Measurements from ENCODE around the gene CLDN19. TPM values are rescaled to one million over a fixed set of nuclear protein-coding genes. Genes with fewer than 3 reads are reported as not detected.

The CLDN19 gene
- total RNA-seq, 1 donor from 2014 or later, result 1.6 TPM

GRCh38 chr1:42690477-42691156 lies 49.4 kb downstream of the CLDN19 start:
- Histone ChIP-seq H3K27ac (ENCODE audit: low read depth, low read length) (no peak overlapping the region), H3K36me3 (ENCODE audit: control insufficient read depth in 3 of 3, insufficient read depth in 3 of 3, low read length in 3 of 3) (no peaks in the 10 kb centered on the region), H3K4me3 (ENCODE audit: low read length in 3 of 3) (no peak overlapping the region), H3K4me1 (ENCODE audit: control insufficient read depth in 3 of 3, insufficient read depth in 3 of 3, low read length in 3 of 3) (peaks cover 15 to 46% (median 32%) of the 10 kb centered on the region in 3 donors), H3K27me3 (ENCODE audit: control insufficient read depth in 3 of 3, insufficient read depth in 3 of 3, low read length in 3 of 3) (no peaks in the 10 kb centered on the region), H3K9me3 (ENCODE audit: control insufficient read depth in 3 of 3, low read length in 3 of 3) (no peaks in the 10 kb centered on the region), H3K9ac (ENCODE audit: low read depth in 1 of 3, low read length in 3 of 3) (no peak overlapping the region)

- no peaks in the 10 kb centered on the region for H3K9me3 ChIP-seq (ENCODE audit: control insufficient read depth in 3 of 3, low read length in 3 of 3)
- peaks cover 0 to under 1% (median 0%) of the 10 kb centered on the region in 3 donors for H3K36me3 ChIP-seq (ENCODE audit: control insufficient read depth in 3 of 3, insufficient read depth in 3 of 3, low read length in 3 of 3)
- H3K27me3 ChIP-seq (ENCODE audit: control insufficient read depth in 3 of 3, insufficient read depth in 3 of 3, low read length in 3 of 3), result no peaks in the 10 kb centered on the region
- no peak overlapping the region for H3K9ac ChIP-seq (ENCODE audit: low read depth in 1 of 3, low read length in 3 of 3)
- H3K27ac ChIP-seq (ENCODE audit: low read depth, low read length), result no peak overlapping the region
- H3K4me3 ChIP-seq (ENCODE audit: low read length in 3 of 3), result no peak overlapping the region
- H3K4me1 ChIP-seq (ENCODE audit: control insufficient read depth in 3 of 3, insufficient read depth in 3 of 3, low read length in 3 of 3), result peaks cover 19 to 52% (median 39%) of the 10 kb centered on the region in 3 donors
Observed at GRCh38 chr1:42689912-42690311, 50.1 kb downstream of the CLDN19 start.

- H3K9ac ChIP-seq (ENCODE audit: low read depth in 1 of 3, low read length in 3 of 3), result no peak overlapping the region
- peaks cover 0 to 8% (median 5%) of the 10 kb centered on the region in 3 donors for H3K36me3 ChIP-seq (ENCODE audit: control insufficient read depth in 3 of 3, insufficient read depth in 3 of 3, low read length in 3 of 3)
- no peak overlapping the region for H3K27ac ChIP-seq (ENCODE audit: low read depth, low read length)
- no peaks in the 10 kb centered on the region for H3K27me3 ChIP-seq (ENCODE audit: control insufficient read depth in 3 of 3, insufficient read depth in 3 of 3, low read length in 3 of 3)
- no peak overlapping the region for H3K4me3 ChIP-seq (ENCODE audit: low read length in 3 of 3)
- no peaks in the 10 kb centered on the region for H3K9me3 ChIP-seq (ENCODE audit: control insufficient read depth in 3 of 3, low read length in 3 of 3)
- peaks cover 36 to 54% (median 54%) of the 10 kb centered on the region in 3 donors for H3K4me1 ChIP-seq (ENCODE audit: control insufficient read depth in 3 of 3, insufficient read depth in 3 of 3, low read length in 3 of 3)
Observed at GRCh38 chr1:42686418-42686817, 53.6 kb downstream of the CLDN19 start.

GRCh38 chr1:42684139-42684538 lies 55.9 kb downstream of the CLDN19 start:
- no peak overlapping the region for H3K27ac ChIP-seq (ENCODE audit: low read depth, low read length)
- H3K4me3 ChIP-seq (ENCODE audit: low read length in 3 of 3), result peak overlapping the region; percentile 53 to 76 (median 54)
- no peaks in the 10 kb centered on the region for H3K9me3 ChIP-seq (ENCODE audit: control insufficient read depth in 3 of 3, low read length in 3 of 3)
- H3K4me1 ChIP-seq (ENCODE audit: control insufficient read depth in 3 of 3, insufficient read depth in 3 of 3, low read length in 3 of 3), result peaks cover 42 to 66% (median 55%) of the 10 kb centered on the region in 3 donors
- peak overlapping the region in 1 of 3 donors; percentile 15 for H3K9ac ChIP-seq (ENCODE audit: low read depth in 1 of 3, low read length in 3 of 3)
- no peaks in the 10 kb centered on the region for H3K27me3 ChIP-seq (ENCODE audit: control insufficient read depth in 3 of 3, insufficient read depth in 3 of 3, low read length in 3 of 3)
- peaks cover 0 to 8% (median 5%) of the 10 kb centered on the region in 3 donors for H3K36me3 ChIP-seq (ENCODE audit: control insufficient read depth in 3 of 3, insufficient read depth in 3 of 3, low read length in 3 of 3)

Other genes with a start within 250 kb of the CLDN19 start
- 23.5 TPM for gene PPIH, start 81.8 kb downstream of the CLDN19 start, total RNA-seq
- 403 TPM for gene YBX1, start 57.8 kb downstream of the CLDN19 start, total RNA-seq
- 50.6 TPM for gene P3H1, start 26.8 kb upstream of the CLDN19 start, total RNA-seq
- gene C1orf50, start 27.0 kb upstream of the CLDN19 start, total RNA-seq, result 5.7 TPM
- gene TMEM269, start 44.8 kb upstream of the CLDN19 start, total RNA-seq, result 0.52 TPM
- 5.2 TPM for gene ERMAP, start 76.9 kb upstream of the CLDN19 start, total RNA-seq
- gene SVBP, start 77.2 kb upstream of the CLDN19 start, total RNA-seq, result 34.4 TPM
- gene ZNF691, start 106.4 kb upstream of the CLDN19 start, total RNA-seq, result 13.0 TPM
- 28.2 TPM for gene SLC2A1, start 218.6 kb upstream of the CLDN19 start, total RNA-seq

Measured in skeletal muscle tissue (tissue), 4 donors.